Epithelial cell of proximal tubule (primary cell): Measurements from ENCODE around the gene ABCC5. TPM values are rescaled to one million over a fixed set of nuclear protein-coding genes. Genes with fewer than 3 reads are reported as not detected.

Source experiments
- DNase-seq: peaks from one replicate; pipeline ENCODE4 v3.0.0-alpha.2; 2011; ENCODE audit warnings: low read depth
- H3K4me3 ChIP-seq: 2 replicates; pipeline ENCODE4 v1.5.1; 2011; ENCODE audit warnings: low read depth, mild to moderate bottlenecking, low read length
- CTCF ChIP-seq: conservative IDR thresholded peaks from 2 replicates; pipeline ENCODE4 v1.5.1; 2012; ENCODE audit warnings: low read depth, mild to moderate bottlenecking, low read length
- total RNA-seq: library from RNA; depleted of rRNA; stranded (reverse); fragments of >200 nt; gene quantifications from 2 replicates; pipeline ENCODE4 v1.2.3, GENCODE V29; 2015

Gene ABCC5
- total RNA-seq, 1 donor from 2014 or later = 15.2 TPM

DNA sequence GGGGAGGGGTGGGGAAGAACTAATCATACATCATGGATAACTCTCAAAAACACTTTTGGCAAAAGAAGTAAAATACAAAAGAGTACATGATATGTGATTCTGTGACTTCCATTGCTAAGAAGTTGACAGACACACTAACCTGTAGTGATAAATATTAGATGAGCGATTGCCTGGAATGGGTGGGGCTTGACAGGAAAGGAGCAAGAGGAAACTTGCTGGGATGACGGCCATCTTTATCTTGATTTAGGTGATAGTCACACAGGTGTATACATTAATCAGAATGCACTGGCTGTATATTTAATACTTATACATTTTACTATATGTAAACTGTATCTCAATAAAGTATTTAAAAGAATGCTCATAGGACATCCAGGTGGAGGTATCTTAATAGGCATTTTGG lies 146.1 kb downstream of the ABCC5 start:
- no peak overlapping the region for H3K4me3 ChIP-seq
- DNase-seq = no peak
- TF ChIP-seq CTCF = no peak

DNA sequence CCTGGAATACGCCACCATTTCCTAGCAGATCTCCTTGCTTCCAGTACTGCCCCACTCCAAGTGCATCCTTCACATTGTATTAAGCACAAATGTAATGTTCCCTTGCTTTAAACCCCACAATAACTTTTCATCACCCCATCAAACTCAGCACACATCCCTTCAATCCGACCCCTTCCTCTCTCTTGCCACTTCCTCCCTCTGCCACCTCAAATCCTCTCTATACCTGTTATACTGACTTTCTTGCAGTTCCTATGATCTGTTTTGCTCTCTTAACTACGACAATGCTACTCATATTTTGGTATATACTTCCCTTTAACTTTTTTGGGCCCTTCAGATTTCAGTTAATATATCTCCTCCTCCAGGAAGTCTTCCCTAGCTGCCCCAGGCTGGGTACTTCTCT lies 147.1 kb downstream of the ABCC5 start:
- no peak overlapping the region for H3K4me3 ChIP-seq
- DNase-seq = no peak
- TF ChIP-seq CTCF = no peak

Other genes with a start within 250 kb of the ABCC5 start
- 11.9 and 14.4 TPM in 2 replicates for gene MAP6D1, start 192.3 kb downstream of the ABCC5 start, total RNA-seq
- gene PARL, start 133.0 kb downstream of the ABCC5 start, total RNA-seq = 38.1 and 58.2 TPM in 2 replicates
- not detected in 2 replicates for gene HTR3D, start 13.9 kb upstream of the ABCC5 start, total RNA-seq
- not detected in 2 replicates for gene HTR3C, start 35.2 kb upstream of the ABCC5 start, total RNA-seq
- gene HTR3E, start 79.2 kb upstream of the ABCC5 start, total RNA-seq = not detected in 2 replicates
- 26.3 and 39.2 TPM in 2 replicates for gene EIF2B5, start 117.5 kb upstream of the ABCC5 start, total RNA-seq
- gene DVL3, start 137.5 kb upstream of the ABCC5 start, total RNA-seq = 33.5 and 38.2 TPM in 2 replicates
- 274 and 363 TPM in 2 replicates for gene AP2M1, start 157.0 kb upstream of the ABCC5 start, total RNA-seq
- 35.1 and 51.1 TPM in 2 replicates for gene ABCF3, start 168.3 kb upstream of the ABCC5 start, total RNA-seq
- not detected in 2 replicates for gene VWA5B2, start 211.7 kb upstream of the ABCC5 start, total RNA-seq
- 59.7 and 78.1 TPM in 2 replicates for gene ALG3, start 231.1 kb upstream of the ABCC5 start, total RNA-seq
- gene EEF1AKMT4, start 231.8 kb upstream of the ABCC5 start, total RNA-seq = 6.2 and 6.6 TPM in 2 replicates
- 0.22 and 0.35 TPM in 2 replicates for gene CAMK2N2, start 243.7 kb upstream of the ABCC5 start, total RNA-seq